NB4 (cell line): ENCODE data around the gene NTN1.

Experiments used
- DNase-seq: peaks from one replicate; pipeline ENCODE4 v3.0.0; 2010; ENCODE audit warnings: low read depth
- H3K4me3 ChIP-seq: one replicate; pipeline ENCODE4 v1.5.1; 2011; ENCODE audit warnings: mild to moderate bottlenecking, low read depth, low read length, moderate library complexity
- CTCF ChIP-seq: IDR thresholded peaks from one replicate; pipeline ENCODE4 v1.5.1; 2012; ENCODE audit warnings: low read depth, low read length
- MAX ChIP-seq: IDR thresholded peaks from 2 replicates; pipeline ENCODE4 v1.6.1; 2011; ENCODE audit warnings: low read depth, low read length
- MYC ChIP-seq: IDR thresholded peaks from 2 replicates; pipeline ENCODE4 v1.6.1; 2011; ENCODE audit warnings: low read depth, low read length
- POLR2A ChIP-seq: IDR thresholded peaks from 2 replicates; pipeline ENCODE4 v1.6.1; 2011; ENCODE audit warnings: mild to moderate bottlenecking; ENCODE audit not compliant: insufficient read length; ENCODE audit errors: extremely low read depth

Gene NTN1

GRCh38 chr17:9169116-9169515 lies 147.8 kb downstream of the NTN1 start:
- TF ChIP-seq MAX, result no peak
- no peak for TF ChIP-seq MYC
- TF ChIP-seq POLR2A, result no peak
- no peak for TF ChIP-seq CTCF
- no peak for DNase-seq
- H3K4me3 ChIP-seq, result no peak overlapping the region

- no peak for DNase-seq
- H3K4me3 ChIP-seq, result no peak overlapping the region
These were observed 149.0 kb downstream of the NTN1 start for GRCh38 chr17:9170336-9170735.

GRCh38 chr17:9170853-9171252 lies 149.5 kb downstream of the NTN1 start:
- no peak for DNase-seq
- no peak for TF ChIP-seq MAX
- no peak for TF ChIP-seq CTCF
- no peak for TF ChIP-seq MYC
- no peak for TF ChIP-seq POLR2A

More at GRCh38 chr17:9170336-9170735, 149.0 kb downstream of the NTN1 start:
- TF ChIP-seq MAX (no peak), CTCF (no peak), MYC (no peak), POLR2A (no peak)

GRCh38 chr17:9173386-9173983 lies 152.2 kb downstream of the NTN1 start:
- no peak for TF ChIP-seq MAX
- no peak for TF ChIP-seq CTCF
- no peak for TF ChIP-seq POLR2A
- TF ChIP-seq MYC, result no peak
- DNase-seq, result no peak
- no peak overlapping the region for H3K4me3 ChIP-seq

More at GRCh38 chr17:9170853-9171252, 149.5 kb downstream of the NTN1 start:
- H3K4me3 ChIP-seq, result no peak overlapping the region

GRCh38 chr17:9174312-9174711 lies 153.0 kb downstream of the NTN1 start:
- no peak for DNase-seq
- H3K4me3 ChIP-seq, result no peak overlapping the region
- TF ChIP-seq CTCF (no peak), MAX (no peak), POLR2A (no peak), MYC (no peak)
